ENCODE measurements around the gene ZNF747. TPM values are rescaled to one million over a fixed set of nuclear protein-coding genes. Genes with fewer than 3 reads are reported as not detected.
A peak's percentile ranks its signal among the peaks of the same experiment; 100 is the strongest.

The ZNF747 gene
- total RNA-seq, 2 donors from 2014 or later = 15.8 to 22.6 TPM

DNA sequence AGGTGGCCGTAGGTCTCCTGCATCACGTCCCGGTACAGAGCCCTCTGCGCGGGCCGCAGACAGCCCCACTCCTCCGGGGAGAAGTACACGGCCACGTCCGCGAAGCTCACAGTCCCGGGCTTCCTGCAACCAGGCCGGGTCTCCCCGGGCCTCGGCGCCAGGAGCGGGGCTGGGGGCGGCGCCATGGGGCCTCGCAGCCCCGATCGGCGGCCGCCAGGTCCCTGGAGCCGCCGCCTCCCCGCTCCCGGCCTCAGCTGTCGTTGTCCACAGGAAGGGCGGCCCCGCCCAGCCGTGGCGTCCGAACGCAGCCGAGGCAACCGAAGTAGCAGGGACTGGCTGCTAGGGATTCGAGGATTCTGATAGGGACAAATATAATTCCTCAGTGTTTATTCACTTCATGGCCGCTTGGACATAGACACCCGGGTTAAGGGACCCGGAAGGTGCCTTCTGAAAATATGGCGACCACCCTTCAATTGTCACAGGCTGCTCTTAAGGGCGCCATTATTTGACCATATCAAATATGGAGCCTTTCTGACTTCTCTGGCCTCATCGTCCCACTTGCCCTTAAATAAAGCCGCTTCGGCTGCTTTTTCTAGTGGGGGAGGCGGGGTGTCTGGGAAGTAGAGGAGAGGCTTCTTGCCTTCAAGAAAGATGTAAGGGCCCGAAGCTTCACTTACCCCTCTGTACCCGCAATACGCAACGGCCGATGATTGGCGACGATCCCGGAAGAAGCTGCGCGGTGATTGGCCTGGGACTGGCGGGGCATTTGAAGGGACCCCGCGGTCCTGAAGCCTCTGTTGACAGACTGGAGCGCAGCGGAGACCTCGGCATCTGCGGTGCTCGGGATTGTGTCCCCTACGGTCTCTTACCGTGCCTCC lies 37.0 kb upstream of the ZNF747 start, which contains the start of gene ZNF688:
ZNF688 (minus strand) TSS at position 270 of the 878 bp plus-strand sequence; CDS start at position 185, 85 bp downstream.
- no peaks in the 10 kb centered on the region for H3K36me3 ChIP-seq
- no peaks in the 10 kb centered on the region for H3K27me3 ChIP-seq (replicated peaks; ENCODE audit: insufficient read depth)
- peak within 1 kb of the TSS; percentile 97 to 98 for H3K27ac ChIP-seq
- peaks cover 6% of the 10 kb centered on the region for H3K4me1 ChIP-seq (replicated peaks)
- peak; percentile 57 for TF ChIP-seq POLR2A (IDR thresholded peaks at IDR 0.05)
- TF ChIP-seq, protein P1, sequence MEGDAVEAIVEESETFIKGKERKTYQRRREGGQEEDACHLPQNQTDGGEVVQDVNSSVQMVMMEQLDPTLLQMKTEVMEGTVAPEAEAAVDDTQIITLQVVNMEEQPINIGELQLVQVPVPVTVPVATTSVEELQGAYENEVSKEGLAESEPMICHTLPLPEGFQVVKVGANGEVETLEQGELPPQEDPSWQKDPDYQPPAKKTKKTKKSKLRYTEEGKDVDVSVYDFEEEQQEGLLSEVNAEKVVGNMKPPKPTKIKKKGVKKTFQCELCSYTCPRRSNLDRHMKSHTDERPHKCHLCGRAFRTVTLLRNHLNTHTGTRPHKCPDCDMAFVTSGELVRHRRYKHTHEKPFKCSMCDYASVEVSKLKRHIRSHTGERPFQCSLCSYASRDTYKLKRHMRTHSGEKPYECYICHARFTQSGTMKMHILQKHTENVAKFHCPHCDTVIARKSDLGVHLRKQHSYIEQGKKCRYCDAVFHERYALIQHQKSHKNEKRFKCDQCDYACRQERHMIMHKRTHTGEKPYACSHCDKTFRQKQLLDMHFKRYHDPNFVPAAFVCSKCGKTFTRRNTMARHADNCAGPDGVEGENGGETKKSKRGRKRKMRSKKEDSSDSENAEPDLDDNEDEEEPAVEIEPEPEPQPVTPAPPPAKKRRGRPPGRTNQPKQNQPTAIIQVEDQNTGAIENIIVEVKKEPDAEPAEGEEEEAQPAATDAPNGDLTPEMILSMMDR (IDR thresholded peaks at IDR 0.05) = peak in 2 of 4 experiments; percentile 9 to 18
- peak; percentile 95 for TF ChIP-seq POLR2AphosphoS5 (IDR thresholded peaks at IDR 0.05)
- H3K4me3 ChIP-seq = peak within 1 kb of the TSS; percentile 65 to 77
- WGBS = under 1% methylated on average over 56 of the region's 67 CpGs
- no peaks in the 10 kb centered on the region for H3K9me3 ChIP-seq
- intact Hi-C loops (cut with DNase I) = loop anchor here (5.0 kb wide), 1 partner anchor 81 kb away; the partner anchor contains the start of gene PRR14
- DNase-seq (ENCODE audit: low spot score) = peak; percentile 97

DNA sequence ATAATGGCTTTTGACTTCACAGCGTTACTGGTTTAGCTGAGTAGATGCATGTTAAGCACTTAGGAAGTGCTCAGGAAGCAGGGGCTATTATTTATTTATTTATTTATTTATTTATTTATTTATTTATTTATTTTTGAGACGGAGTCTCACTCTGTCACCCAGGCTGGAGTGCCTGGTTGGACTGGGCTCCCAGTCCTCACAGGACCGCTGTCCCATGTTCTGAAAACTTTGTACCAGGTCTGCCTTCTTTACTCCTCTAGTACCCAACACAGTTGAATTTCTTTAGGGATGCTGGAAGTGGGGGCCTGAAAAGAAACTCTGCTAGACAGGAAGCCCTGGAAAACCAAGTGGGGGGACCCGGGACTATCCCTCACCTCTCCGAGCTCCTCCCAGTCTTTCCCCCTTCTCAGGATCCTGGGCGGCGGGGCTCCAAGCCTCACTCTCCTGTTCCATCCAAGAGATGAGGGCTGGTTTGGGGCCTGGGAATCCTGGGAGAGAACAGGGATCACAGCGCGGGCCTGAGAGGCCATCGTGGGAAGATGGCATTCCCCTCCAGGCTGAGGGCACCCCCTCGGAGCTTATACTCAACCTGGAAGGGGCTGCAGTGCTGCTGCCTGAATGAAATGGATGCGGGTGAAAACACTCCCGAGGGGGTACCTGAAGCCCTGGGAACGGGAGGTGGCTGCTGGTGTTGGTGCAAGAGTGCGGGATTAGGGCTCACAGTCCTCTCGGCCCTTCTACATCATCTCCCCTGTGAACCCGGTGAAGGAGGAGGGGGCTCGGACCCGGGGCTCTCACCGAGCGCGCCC lies 36.2 kb upstream of the ZNF747 start:
- intact Hi-C loops (cut with DNase I) = loop anchor here (5.0 kb wide), 1 partner anchor 81 kb away; the partner anchor contains the start of gene PRR14
- peaks cover 6% of the 10 kb centered on the region for H3K4me1 ChIP-seq (replicated peaks)
- peak overlapping the region; percentile 97 to 98 for H3K27ac ChIP-seq
- peak; percentile 22 for DNase-seq (ENCODE audit: low spot score)
- peak overlapping the region; percentile 65 to 77 for H3K4me3 ChIP-seq
- no peaks in the 10 kb centered on the region for H3K9me3 ChIP-seq
- WGBS = 6% methylated on average over 22 of the region's 22 CpGs
- H3K36me3 ChIP-seq = no peaks in the 10 kb centered on the region
- H3K27me3 ChIP-seq (replicated peaks; ENCODE audit: insufficient read depth) = no peaks in the 10 kb centered on the region
- TF ChIP-seq, protein P1 (IDR thresholded peaks at IDR 0.05) = no peak
- TF ChIP-seq POLR2AphosphoS5 (IDR thresholded peaks at IDR 0.05) = no peak
- no peak for TF ChIP-seq POLR2A (IDR thresholded peaks at IDR 0.05)

DNA sequence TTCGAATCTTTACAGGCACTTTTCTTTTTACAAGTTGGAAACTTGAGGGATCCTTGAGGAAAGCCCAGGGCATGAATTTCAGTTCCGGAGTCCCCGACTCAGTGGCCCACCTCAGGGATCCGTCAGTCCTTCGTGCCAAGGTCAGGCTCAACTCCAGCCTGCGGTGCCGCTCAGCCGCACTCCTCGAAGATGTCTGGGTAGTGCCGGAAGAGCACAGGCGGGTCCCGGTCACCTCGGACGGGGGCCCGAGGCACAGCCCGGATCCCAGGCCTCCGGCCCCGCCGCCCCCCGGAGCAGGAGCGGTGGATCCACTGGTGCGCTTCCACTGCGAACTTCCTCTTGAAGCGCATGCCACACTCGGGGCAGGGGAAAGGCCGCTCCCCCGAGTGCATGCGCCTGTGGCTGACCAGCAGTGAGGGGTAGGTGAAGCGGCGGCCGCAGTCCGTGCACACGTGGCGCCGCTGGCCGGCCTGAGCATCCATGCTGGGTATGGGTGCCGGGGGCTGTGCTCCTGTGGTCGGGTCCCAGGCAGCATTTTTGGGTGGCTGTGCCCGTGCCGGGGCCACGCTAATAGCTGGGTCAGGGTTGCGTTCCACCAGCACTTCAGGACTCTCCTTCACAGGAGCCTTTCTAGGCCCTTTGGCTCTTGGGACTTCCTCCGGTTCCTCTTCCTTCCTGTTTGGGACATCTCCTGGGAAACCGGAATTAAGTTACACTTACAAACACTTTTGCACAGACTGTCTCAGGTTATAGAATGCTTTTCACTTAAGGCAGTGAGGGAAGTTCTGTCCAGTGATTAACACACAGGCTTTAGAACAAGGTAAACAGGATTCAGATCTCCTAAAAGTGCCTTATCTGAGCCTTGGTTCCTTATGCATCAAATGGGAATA lies 35.3 kb upstream of the ZNF747 start:
- H3K27ac ChIP-seq = peak overlapping the region; percentile 97 to 98
- TF ChIP-seq POLR2A (IDR thresholded peaks at IDR 0.05) (no peak), POLR2AphosphoS5 (IDR thresholded peaks at IDR 0.05) (no peak)
- TF ChIP-seq, protein P1 (IDR thresholded peaks at IDR 0.05) = no peak
- H3K9me3 ChIP-seq = no peaks in the 10 kb centered on the region
- DNase-seq (ENCODE audit: low spot score) = no peak
- intact Hi-C loops (cut with DNase I) = loop anchor here (5.0 kb wide), 1 partner anchor 82 kb away; the partner anchor contains the start of gene PRR14
- H3K4me1 ChIP-seq (replicated peaks) = peaks cover 6% of the 10 kb centered on the region
- H3K27me3 ChIP-seq (replicated peaks; ENCODE audit: insufficient read depth) = no peaks in the 10 kb centered on the region
- no peaks in the 10 kb centered on the region for H3K36me3 ChIP-seq
- WGBS = 89% methylated on average over 44 of the region's 44 CpGs
- H3K4me3 ChIP-seq = peak overlapping the region in 1 of 2 donors; percentile 77

DNA sequence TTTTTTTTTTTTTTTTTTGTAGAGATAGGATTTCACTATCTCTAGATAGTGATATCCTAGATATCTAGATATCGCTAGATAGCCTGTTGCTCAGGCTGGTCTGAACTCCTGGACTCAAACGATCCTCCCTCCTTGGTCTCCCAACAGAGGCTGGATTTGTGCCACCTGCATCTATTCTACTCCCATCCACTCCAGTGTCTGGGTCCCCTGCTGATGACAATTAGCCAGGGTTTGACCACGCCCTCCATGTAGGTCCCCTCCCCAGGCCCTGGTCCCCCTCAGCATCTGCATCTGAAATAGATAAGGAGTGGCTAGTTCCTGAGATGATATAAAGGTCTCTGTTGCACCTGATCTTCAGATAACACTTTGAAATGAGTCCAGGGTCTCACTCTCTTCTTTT lies 34.6 kb upstream of the ZNF747 start:
- intact Hi-C loops (cut with DNase I) = no loop called here
- 96% methylated on average over 3 of the region's 3 CpGs for WGBS

More for the DNA sequence above, 34.6 kb upstream of the ZNF747 start:
- no peak overlapping the region for H3K4me3 ChIP-seq
- H3K36me3 ChIP-seq = no peaks in the 10 kb centered on the region
- TF ChIP-seq, protein P1 (IDR thresholded peaks at IDR 0.05) = no peak
- no peak for TF ChIP-seq POLR2AphosphoS5 (IDR thresholded peaks at IDR 0.05)
- no peak for TF ChIP-seq POLR2A (IDR thresholded peaks at IDR 0.05)
- no peaks in the 10 kb centered on the region for H3K9me3 ChIP-seq
- no peak overlapping the region for H3K27ac ChIP-seq
- peaks cover 6% of the 10 kb centered on the region for H3K4me1 ChIP-seq (replicated peaks)
- no peak for DNase-seq (ENCODE audit: low spot score)
- no peaks in the 10 kb centered on the region for H3K27me3 ChIP-seq (replicated peaks; ENCODE audit: insufficient read depth)

Data from prostate gland (tissue), 2 donors.